ENCODE data around the gene SLC17A2.

SLC17A2 gene

GRCh38 chr6:25918083-25918683, 12.3 kb downstream of the SLC17A2 start:
- no peak for DNase-seq

DNA sequence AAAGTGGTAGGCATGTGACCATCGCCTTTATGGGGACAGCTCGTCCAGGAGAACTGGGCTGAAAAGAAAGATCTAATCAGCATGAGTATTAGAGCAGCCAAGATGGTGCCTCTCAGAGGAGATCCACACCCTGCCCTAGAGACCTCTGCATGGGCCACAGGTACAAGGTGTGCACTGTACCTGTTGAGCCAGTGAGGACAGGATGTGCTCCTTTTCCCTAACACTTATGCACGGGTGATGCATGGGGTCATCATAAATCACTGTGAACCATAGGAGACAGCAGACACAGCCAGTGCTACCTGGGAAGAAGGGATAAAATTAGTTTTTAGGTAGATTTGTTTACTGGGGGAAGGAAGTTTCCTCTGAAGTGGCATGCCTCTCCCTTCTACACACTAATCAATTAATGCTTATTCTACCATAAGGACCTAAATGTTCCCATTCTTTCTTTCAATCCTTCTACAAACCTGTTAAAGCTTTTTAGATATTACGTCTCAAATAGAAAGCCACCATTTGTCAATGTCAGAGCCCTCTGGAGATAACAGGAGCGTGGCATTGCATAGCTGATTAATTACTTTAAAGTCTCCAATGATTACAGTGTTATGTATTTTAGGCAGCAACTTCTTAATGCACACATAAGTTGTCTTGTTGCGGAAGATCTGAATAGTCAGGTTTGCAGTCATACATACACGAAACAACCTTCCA, 13.6 kb downstream of the SLC17A2 start:
- DNase-seq, result no peak

DNA sequence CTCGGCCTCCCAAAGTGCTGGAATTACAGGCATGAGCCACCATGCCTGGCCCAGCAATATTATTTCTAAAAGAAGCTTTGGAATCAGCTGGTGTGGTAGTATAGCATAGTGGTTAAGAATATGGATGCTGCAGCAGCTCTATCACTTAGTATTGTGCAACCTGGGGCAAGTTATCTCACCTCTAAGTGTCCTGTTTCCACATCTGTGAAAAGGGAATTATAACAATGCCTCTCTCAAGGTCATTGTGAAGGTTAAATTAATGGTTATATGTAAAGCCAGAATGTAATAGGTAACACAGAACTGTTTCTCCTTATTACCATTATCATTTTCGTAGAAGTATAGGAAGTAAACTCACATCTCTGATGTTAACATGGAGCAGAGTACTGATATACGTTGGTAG, 14.2 kb downstream of the SLC17A2 start:
- no peak for DNase-seq

GRCh38 chr6:25913741-25914140, 16.8 kb downstream of the SLC17A2 start:
- no peak for DNase-seq

- DNase-seq, result no peak
These were observed 19.1 kb downstream of the SLC17A2 start for GRCh38 chr6:25911351-25911750.

DNA sequence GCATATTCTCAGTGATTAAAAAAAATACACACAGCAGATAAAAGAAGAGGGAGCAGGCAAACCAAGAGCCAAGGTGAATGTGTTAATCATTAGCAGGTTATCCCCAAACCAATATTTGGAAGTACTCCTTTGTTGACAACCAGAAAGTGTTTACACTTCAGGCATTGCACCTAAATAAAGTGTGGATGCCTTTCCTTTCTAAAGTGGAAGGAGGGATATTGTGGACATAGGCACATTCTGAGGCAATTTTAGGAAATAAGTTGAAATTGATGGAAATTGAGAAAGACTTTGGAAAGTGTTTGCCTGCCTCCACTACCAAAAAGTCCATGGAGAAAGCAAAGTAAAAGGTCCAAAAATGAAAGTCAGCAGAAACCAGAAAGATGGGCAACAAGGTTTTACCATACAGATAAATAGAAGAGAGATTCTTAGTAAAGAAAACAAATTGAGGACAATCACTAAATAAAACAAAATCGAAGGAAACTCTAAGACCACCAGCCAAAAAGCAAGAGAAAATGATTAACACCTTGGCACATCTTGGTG, 22.9 kb downstream of the SLC17A2 start:
- DNase-seq, result no peak

- DNase-seq, result no peak
These were observed 26.9 kb downstream of the SLC17A2 start for GRCh38 chr6:25903467-25904099.

GRCh38 chr6:25902071-25902470, 28.4 kb downstream of the SLC17A2 start:
- DNase-seq, result no peak

GRCh38 chr6:25900843-25901242, 29.6 kb downstream of the SLC17A2 start:
- DNase-seq, result no peak

DNA sequence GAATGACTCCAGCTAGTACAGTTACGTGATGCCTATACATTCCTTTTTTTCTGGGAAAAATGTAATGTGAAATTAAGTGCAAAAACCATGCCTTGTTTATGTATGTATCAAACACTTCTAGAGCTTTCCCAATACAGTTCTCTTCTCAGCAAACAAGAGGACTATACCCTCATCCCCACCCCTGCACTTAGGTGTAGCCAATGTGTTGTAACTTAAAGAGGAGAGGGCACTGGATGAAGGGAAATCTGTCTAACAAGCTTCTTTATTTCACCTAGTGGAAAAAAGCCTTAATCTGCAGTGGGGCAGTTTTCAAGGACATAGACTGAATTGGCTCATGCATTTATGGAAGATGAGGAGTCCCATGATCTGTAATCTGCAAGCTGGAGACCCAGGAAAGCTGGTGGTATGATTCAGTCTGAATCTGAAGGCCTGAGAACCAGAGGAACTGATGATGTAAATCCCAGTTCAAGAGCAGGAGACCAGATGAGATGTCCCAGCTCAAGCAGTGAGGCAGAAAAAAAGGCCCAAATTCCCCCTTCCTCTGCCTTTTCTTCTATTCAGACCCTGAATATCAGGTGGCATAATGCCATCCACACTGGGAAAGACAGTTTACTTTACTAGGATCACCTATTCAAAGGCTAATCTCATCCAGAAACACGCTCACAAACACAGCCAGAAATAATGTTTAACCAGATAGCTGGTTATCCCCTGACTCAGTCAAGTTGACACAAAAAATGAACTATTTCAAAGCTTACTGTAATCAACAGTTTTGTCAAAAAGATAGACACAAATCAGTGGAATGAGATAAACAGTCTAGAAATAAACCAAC, 30.7 kb downstream of the SLC17A2 start:
- no peak for DNase-seq

DNA sequence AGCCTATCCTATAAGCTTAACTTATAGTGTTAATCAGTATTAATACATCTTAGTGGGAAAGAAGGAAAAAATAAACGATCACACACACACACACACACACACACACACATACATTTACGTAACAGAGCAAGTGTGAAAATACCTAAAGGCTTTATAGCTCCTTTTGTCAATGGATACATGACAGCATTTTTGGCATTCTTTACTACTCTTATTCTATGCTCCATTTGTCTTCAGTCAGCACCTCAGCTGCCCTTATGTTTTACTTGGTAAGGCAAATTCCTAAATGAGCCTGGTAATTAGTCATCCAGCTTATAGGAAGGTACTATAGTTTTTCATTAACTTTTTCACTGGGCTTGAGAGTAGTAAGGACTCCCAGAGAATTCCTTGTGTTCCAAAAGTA, 31.4 kb downstream of the SLC17A2 start:
- no peak for DNase-seq

- no peak for DNase-seq
These were observed 32.1 kb downstream of the SLC17A2 start for GRCh38 chr6:25898289-25898977.

DNA sequence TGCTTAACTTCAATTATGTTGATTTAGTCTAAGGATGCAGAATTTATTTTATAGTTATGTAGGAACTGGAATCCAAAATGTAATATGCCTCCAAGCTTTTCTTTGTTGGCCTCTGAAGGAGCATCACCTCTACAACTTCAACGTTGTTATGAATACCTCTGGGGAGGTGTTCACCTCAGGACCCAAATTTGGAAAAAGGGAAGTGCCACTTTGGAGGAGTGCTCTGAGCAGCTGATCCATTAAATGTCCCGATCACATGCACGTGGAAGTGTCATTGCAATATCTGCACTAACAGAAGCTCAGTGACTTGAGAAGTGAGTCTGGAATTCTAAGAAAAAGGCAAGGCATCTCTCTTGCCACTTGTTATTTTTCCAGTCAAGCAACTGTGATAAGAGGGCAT, 34.2 kb downstream of the SLC17A2 start:
- no peak for DNase-seq

DNA sequence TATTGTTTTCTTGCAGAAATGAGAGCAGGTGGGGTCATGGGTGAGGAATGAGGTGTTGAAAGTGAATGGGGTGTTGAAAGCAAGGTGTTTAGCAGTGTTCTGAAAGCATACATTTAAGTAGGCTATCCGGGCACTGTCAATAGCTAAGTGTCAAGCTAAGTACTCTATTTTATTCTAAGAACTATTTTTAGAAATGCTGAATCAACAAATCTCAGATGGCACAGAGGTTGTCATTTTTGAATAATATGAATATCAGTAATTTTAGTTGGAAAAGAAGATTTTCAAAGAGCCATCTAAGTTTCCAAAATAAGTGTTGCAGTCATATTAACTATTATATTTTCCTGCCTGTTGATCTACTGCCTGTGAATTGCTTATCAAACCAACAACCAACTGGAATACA, 34.7 kb downstream of the SLC17A2 start:
- no peak for DNase-seq

- DNase-seq, result no peak
These were observed 36.7 kb downstream of the SLC17A2 start for GRCh38 chr6:25893778-25894177.

GRCh38 chr6:25892877-25893276, 37.6 kb downstream of the SLC17A2 start:
- no peak for DNase-seq

DNA sequence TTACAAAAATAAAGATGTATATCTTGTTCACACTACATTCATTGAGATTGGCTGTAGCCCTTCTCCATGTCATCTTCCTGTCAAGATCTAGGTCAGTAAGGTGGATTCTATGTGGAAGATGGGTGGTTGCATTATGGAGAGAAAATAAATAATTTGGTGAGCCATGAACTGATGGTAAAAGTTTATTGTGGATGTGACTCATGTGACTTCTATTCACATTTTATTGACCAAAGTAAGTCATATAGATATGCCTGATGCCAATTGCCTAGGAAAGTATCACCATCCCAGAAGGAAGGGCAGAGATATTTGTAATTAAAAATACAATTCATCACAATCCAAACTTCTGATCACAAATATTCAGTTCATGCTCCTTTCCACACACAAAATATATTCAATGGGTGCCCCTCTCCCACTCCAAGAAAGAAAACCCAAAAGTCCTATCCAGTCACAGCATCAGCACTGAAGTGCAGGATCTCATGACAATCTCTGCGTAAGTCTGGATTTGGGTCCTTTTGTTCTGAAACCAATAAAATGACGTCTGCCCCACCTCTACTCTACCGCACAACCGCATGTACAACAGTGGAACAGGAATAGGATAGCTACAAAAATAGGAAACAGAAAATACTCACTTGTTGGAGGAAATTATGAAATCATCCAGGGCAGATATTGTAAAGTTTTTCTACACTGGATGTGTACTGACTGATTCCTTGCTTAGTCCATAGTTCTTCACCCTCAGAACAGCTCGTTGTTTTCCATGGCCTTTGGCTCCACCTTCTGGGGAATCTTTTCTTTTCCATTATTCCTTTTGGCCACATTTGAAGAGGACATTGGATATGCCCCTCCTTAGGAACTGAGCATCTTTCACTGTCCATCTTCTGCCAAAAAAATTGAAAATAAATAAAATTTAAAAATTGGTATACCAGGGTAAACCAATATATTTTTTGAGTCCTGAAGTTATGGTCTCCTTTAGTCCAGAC, 40.3 kb downstream of the SLC17A2 start:
- no peak for DNase-seq

GRCh38 chr6:25888626-25889025, 41.9 kb downstream of the SLC17A2 start:
- DNase-seq, result no peak

DNA sequence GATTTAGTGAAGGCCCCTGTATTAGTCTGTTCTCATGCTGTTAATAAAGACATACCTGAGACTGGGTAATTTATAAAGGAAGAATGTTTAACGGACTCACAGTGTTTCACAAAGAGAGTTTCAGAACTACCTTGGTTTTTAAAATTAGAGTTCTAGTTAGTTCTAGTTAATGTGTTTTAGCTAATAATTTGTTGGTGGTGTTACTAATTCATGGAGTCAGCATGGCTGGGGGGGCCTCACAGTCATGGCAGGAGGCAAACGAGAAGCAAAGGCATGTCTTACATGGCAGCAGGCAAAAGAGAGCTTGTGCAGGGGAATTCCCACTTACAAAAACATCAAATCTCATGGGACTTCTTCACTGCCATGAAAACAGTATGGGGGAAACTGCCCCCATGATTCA, 44.4 kb downstream of the SLC17A2 start:
- DNase-seq, result no peak

- DNase-seq, result no peak
These were observed 46.5 kb downstream of the SLC17A2 start for GRCh38 chr6:25883991-25884390.

- DNase-seq, result no peak
These were observed 47.0 kb downstream of the SLC17A2 start for GRCh38 chr6:25883536-25883935.
